GM18951 (cell line): ENCODE data around the gene IQGAP2.

Experiments
- POLR2A ChIP-seq: IDR thresholded peaks from 4 replicates; pipeline ENCODE4 v1.6.1; 2011; ENCODE audit warnings: mild to moderate bottlenecking; ENCODE audit not compliant: insufficient read length, insufficient read depth; ENCODE audit errors: extremely low read depth
- in situ Hi-C: fragments of 300-500 bp; cut with MboI; formaldehyde crosslinking; loops from one replicate; pipeline ENCODE4 v1.12.0; 2022; ENCODE audit warnings: low sequenced_read_pairs, mixed read lengths, inconsistent platforms; ENCODE audit not compliant: unreplicated experiment

IQGAP2 gene

GRCh38 chr5:76438025-76438424 lies 34.9 kb downstream of the IQGAP2 start:
- TF ChIP-seq POLR2A = no peak
- in situ Hi-C loops = no loop called here

- TF ChIP-seq POLR2A = no peak
- in situ Hi-C loops = no loop called here
Observed at GRCh38 chr5:76439201-76439600, 36.1 kb downstream of the IQGAP2 start.

GRCh38 chr5:76439929-76440328 lies 36.8 kb downstream of the IQGAP2 start:
- no peak for TF ChIP-seq POLR2A
- in situ Hi-C loops = no loop called here

- in situ Hi-C loops = no loop called here
- TF ChIP-seq POLR2A = no peak
Observed at GRCh38 chr5:76441101-76441500, 38.0 kb downstream of the IQGAP2 start.

GRCh38 chr5:76441890-76442673 lies 39.0 kb downstream of the IQGAP2 start:
- in situ Hi-C loops = no loop called here
- no peak for TF ChIP-seq POLR2A

GRCh38 chr5:76443066-76443800 lies 40.1 kb downstream of the IQGAP2 start:
- TF ChIP-seq POLR2A = no peak
- in situ Hi-C loops = no loop called here

GRCh38 chr5:76445063-76445462 lies 42.0 kb downstream of the IQGAP2 start:
- in situ Hi-C loops = no loop called here
- no peak for TF ChIP-seq POLR2A

GRCh38 chr5:76445830-76446229 lies 42.7 kb downstream of the IQGAP2 start:
- in situ Hi-C loops = no loop called here
- TF ChIP-seq POLR2A = no peak

GRCh38 chr5:76446776-76447175 lies 43.7 kb downstream of the IQGAP2 start:
- in situ Hi-C loops = no loop called here
- TF ChIP-seq POLR2A = no peak

GRCh38 chr5:76449606-76450005 lies 46.5 kb downstream of the IQGAP2 start:
- in situ Hi-C loops = no loop called here
- no peak for TF ChIP-seq POLR2A

- no peak for TF ChIP-seq POLR2A
Observed at GRCh38 chr5:76450054-76450453, 47.0 kb downstream of the IQGAP2 start.

GRCh38 chr5:76451031-76451701 lies 48.1 kb downstream of the IQGAP2 start:
- in situ Hi-C loops = no loop called here
- TF ChIP-seq POLR2A = no peak

More at GRCh38 chr5:76450054-76450453, 47.0 kb downstream of the IQGAP2 start:
- in situ Hi-C loops = no loop called here

- TF ChIP-seq POLR2A = no peak
- in situ Hi-C loops = no loop called here
Observed at GRCh38 chr5:76455531-76456133, 52.5 kb downstream of the IQGAP2 start.
